ENCODE results near the gene ADGRA1. TPM values are rescaled to one million over a fixed set of nuclear protein-coding genes. Genes with fewer than 3 reads are reported as not detected.

ADGRA1 gene
- total and polyA plus RNA-seq, 2 of the 8 experiments (the other 6 are each of a cell fraction or from before 2014, with no cell fraction given): 0.17 to 0.21 TPM

DNA sequence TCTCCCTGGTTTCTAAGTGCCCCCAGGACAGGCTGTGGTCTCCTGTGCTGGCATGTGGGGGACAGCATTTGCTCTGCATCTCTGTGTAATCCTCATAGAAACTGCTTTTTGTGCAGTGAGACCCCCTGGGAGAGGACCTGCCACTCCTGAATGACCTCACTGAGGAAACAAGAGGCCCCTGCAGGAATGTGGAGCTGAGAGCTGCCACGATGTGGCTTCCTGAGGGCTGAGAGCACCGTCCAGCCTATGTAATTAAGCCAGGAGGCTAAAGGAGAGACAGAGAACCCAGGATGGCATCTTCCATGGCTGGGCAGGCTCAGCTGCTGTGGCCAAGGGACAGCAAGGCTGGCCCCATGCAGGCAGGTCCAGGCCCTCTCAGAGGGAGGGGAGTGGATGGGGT is 32.3 kb upstream of the ADGRA1 start (continued):
- TF ChIP-seq CHD7 (IDR thresholded peaks at IDR 0.05; ENCODE audit: insufficient replicate concordance, low read length) (no peak), BACH1 (IDR thresholded peaks at IDR 0.05; ENCODE audit: low read length) (no peak), YY1 (IDR thresholded peaks at IDR 0.05; ENCODE audit: low read depth, low read length) (no peak), POLR2A (IDR thresholded peaks at IDR 0.05; ENCODE audit: control extremely low read depth in 1 of 2, low read depth in 2 of 2, low read length in 2 of 2) (no peak)
- TF ChIP-seq, protein P1, sequence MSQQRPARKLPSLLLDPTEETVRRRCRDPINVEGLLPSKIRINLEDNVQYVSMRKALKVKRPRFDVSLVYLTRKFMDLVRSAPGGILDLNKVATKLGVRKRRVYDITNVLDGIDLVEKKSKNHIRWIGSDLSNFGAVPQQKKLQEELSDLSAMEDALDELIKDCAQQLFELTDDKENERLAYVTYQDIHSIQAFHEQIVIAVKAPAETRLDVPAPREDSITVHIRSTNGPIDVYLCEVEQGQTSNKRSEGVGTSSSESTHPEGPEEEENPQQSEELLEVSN (IDR thresholded peaks at IDR 0.05): no peak
